Psoas muscle (tissue), 8 donors: Measurements from ENCODE around the gene ZBTB6. TPM values are rescaled to one million over a fixed set of nuclear protein-coding genes. Genes with fewer than 3 reads are reported as not detected.

Experiments used
- ATAC-seq, 4 donors: fragments of 200-7000 bp; cut with Tn5 transposase; one replicate each; pipeline ENCODE4 v1.9.1; 2020; ENCODE audit warnings: moderate library complexity in 3 of 4, mild to moderate bottlenecking in 2 of 4
- DNase-seq, 2 donors: peaks; one replicate each; pipeline ENCODE4 v3.0.0-alpha.2; 2020
- H3K27ac ChIP-seq: fragments of 200-600 bp; one replicate; pipeline ENCODE4 v1.8.0; 2022
- H3K27me3 ChIP-seq, 3 donors: fragments of 200-600 bp in 1 of 3; one replicate each; pipeline versions ENCODE4 v1.6.1 to v1.8.0; 2013 to 2022; ENCODE audit warnings: low read length in 2 of 3, mild to moderate bottlenecking in 2 of 3, moderate library complexity in 1 of 3; ENCODE audit not compliant: insufficient read depth in 3 of 3
- H3K36me3 ChIP-seq, 2 donors: fragments of 200-600 bp in 1 of 2; one replicate each; pipeline versions ENCODE4 v1.6.1 to v1.8.0; 2013 to 2022; ENCODE audit warnings: low read depth in 1 of 2, mild to moderate bottlenecking in 1 of 2, moderate library complexity in 1 of 2; ENCODE audit not compliant: insufficient read depth in 1 of 2
- H3K4me1 ChIP-seq: fragments of 200-600 bp; one replicate; pipeline ENCODE4 v1.8.0; 2022
- H3K4me3 ChIP-seq: fragments of 200-600 bp; one replicate; pipeline ENCODE4 v1.8.0; 2022; ENCODE audit warnings: mild to moderate bottlenecking
- H3K9me3 ChIP-seq: fragments of 200-600 bp; one replicate; pipeline ENCODE4 v1.8.0; 2022
- WGBS, 3 donors: extraction: QIAGEN DNeasy Blood & Tissue Kit; methylation state at CpG; one replicate each; pipeline versions ENCODE4 v1.1.6 to v1.1.7; 2013; 5-methylcytosine and 5-hydroxymethylcytosine counted together
- intact Hi-C, 2 donors: fragments of 100-400 bp; cut with DNase I; formaldehyde crosslinking; loops; one replicate each; pipeline versions ENCODE4 v1.11.0 to v1.14.2; 2022
- polyA plus RNA-seq, 3 donors: library from polyadenylated mRNA; stranded (reverse); fragments of 200-250 nt; gene quantifications; one replicate each; pipeline ENCODE4 v1.2.3, GENCODE V29; 2013
- total RNA-seq, 4 donors: library from RNA; stranded (reverse); fragmentation: NEBNext Ultra II Directional in 2 of 4; extraction: Animal tissue kit (Norgen Biotek cat#: 25700) in 2 of 4; gene quantifications; one replicate each; pipeline versions ENCODE4 v1.2.1 to v1.2.4, GENCODE V29; 2021 to 2023
- TF ChIP-seq, protein P1 (sequence below): fragments of 200-600 bp; IDR thresholded peaks from one replicate; pipeline ENCODE4 v1.8.0; 2022; ENCODE audit warnings: antibody characterized with exemption
- donor health status: healthy with polysubstance abuse.
- donor health status: DM: no; HTN: no; CAD: no; lungs with moderate emphysema.
- donor health status: Bipolar disorder and iron deficiency.
- donor health status: healthy.
- donor health status: DM: yes; HTN: yes; CAD: no.
- donor health status: DM: no; HTN: no; CAD: no.
- donor health status: DM: no; HTN: no; CAD: no.
- donor health status: DM: yes; HTN: yes; CAD: no.

ZBTB6 gene
- total and polyA plus RNA-seq, 7 donors, result 3.9 to 12.6 (median 6.2) TPM

GRCh38 chr9:122951056-122951455, 37.9 kb upstream of the ZBTB6 start:
- TF ChIP-seq, protein P1, sequence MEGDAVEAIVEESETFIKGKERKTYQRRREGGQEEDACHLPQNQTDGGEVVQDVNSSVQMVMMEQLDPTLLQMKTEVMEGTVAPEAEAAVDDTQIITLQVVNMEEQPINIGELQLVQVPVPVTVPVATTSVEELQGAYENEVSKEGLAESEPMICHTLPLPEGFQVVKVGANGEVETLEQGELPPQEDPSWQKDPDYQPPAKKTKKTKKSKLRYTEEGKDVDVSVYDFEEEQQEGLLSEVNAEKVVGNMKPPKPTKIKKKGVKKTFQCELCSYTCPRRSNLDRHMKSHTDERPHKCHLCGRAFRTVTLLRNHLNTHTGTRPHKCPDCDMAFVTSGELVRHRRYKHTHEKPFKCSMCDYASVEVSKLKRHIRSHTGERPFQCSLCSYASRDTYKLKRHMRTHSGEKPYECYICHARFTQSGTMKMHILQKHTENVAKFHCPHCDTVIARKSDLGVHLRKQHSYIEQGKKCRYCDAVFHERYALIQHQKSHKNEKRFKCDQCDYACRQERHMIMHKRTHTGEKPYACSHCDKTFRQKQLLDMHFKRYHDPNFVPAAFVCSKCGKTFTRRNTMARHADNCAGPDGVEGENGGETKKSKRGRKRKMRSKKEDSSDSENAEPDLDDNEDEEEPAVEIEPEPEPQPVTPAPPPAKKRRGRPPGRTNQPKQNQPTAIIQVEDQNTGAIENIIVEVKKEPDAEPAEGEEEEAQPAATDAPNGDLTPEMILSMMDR, result no peak
- Histone ChIP-seq H3K4me3 (no peak overlapping the region), H3K27ac (no peak overlapping the region), H3K4me1 (peaks cover 6% of the 10 kb centered on the region), H3K27me3 (no peaks in the 10 kb centered on the region), H3K9me3 (no peaks in the 10 kb centered on the region), H3K36me3 (peaks cover 0 to under 1% of the 10 kb centered on the region in 2 donors)
- intact Hi-C loops, result no loop called here
- DNase-seq, result no peak
- 87 to 95% (median 93%) methylated on average over 1 of the region's 1 CpG for WGBS, 3 donors
- no peak for ATAC-seq

DNA sequence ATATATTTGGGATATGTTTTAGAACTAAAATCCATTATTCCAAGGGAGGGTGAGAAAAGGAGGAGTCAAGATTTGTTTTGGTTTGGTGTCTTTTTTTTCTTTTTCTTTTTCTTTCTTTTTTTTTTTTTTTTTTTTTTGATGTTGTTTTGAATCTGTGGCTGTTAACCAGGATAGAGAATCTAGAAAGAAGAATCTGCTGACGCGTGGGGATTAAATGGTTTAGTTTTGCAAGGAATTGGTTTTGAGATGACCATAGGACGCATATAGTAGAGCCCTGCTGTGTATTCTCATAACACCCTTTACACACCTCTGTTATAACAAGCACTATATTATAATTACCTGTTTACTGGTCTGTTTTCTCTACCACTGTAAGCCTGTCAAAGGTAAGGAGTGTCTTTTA, 37.1 kb upstream of the ZBTB6 start:
- H3K27ac ChIP-seq, result no peak overlapping the region

GRCh38 chr9:122949696-122950095, 36.6 kb upstream of the ZBTB6 start:
- WGBS, 3 donors, result 97 to 98% (median 97%) methylated on average over 1 of the region's 1 CpG
- Histone ChIP-seq H3K27ac (no peak overlapping the region), H3K27me3 (no peaks in the 10 kb centered on the region), H3K36me3 (peaks cover 0 to 4% of the 10 kb centered on the region in 2 donors), H3K4me3 (no peak overlapping the region), H3K4me1 (peaks cover 12% of the 10 kb centered on the region), H3K9me3 (no peaks in the 10 kb centered on the region)
- intact Hi-C loops, result no loop called here
- DNase-seq, result no peak
- TF ChIP-seq, protein P1, result no peak
- ATAC-seq, result no peak

More for the DNA sequence above, 37.1 kb upstream of the ZBTB6 start:
- ATAC-seq (no peak), DNase-seq (no peak)
- 89 to 97% (median 90%) methylated on average over 3 of the region's 3 CpGs for WGBS, 3 donors
- intact Hi-C loops, result no loop called here
- H3K4me3 ChIP-seq, result no peak overlapping the region
- no peaks in the 10 kb centered on the region for H3K9me3 ChIP-seq
- TF ChIP-seq, protein P1, result no peak
- no peaks in the 10 kb centered on the region for H3K27me3 ChIP-seq
- H3K4me1 ChIP-seq, result peaks cover 12% of the 10 kb centered on the region
- peaks cover 0 to 4% of the 10 kb centered on the region in 2 donors for H3K36me3 ChIP-seq

DNA sequence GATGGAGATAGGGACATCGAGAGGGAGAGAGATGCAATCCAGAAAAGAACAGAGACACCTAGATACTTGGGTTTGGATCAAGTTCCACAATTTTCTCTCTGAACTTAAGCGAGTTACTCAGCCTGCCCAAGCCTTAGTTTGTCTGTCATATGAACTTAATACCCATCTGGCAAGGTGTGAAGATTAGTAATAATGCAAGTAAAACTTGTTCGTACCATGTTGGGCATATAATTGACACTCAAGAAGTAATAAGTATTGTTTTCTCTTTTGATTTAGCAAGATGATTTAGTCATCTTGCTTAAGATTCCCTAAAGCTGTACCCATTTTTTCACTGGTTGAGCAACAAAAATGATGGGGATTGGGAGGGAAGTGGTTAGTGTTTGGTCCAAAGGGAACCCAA, 35.2 kb upstream of the ZBTB6 start:
- Histone ChIP-seq H3K4me3 (no peak overlapping the region), H3K4me1 (peaks cover 12% of the 10 kb centered on the region), H3K27me3 (no peaks in the 10 kb centered on the region), H3K27ac (no peak overlapping the region), H3K36me3 (peaks cover 0 to 8% of the 10 kb centered on the region in 2 donors), H3K9me3 (no peaks in the 10 kb centered on the region)
- WGBS, 3 donors, result 82 to 95% (median 86%) methylated on average over 3 of the region's 3 CpGs
- TF ChIP-seq, protein P1, result no peak
- DNase-seq (no peak), ATAC-seq (no peak)
- intact Hi-C loops, result no loop called here

GRCh38 chr9:122946461-122947005, 33.4 kb upstream of the ZBTB6 start:
- WGBS, 3 donors, result 56 to 62% (median 60%) methylated on average over 1 of the region's 1 CpG
- TF ChIP-seq, protein P1, result no peak
- peaks cover 0 to 8% of the 10 kb centered on the region in 2 donors for H3K36me3 ChIP-seq
- no peaks in the 10 kb centered on the region for H3K27me3 ChIP-seq
- DNase-seq (no peak), ATAC-seq (no peak)
- H3K27ac ChIP-seq, result no peak overlapping the region
- H3K9me3 ChIP-seq, result no peaks in the 10 kb centered on the region
- no peak overlapping the region for H3K4me3 ChIP-seq
- intact Hi-C loops, result no loop called here
- H3K4me1 ChIP-seq, result peaks cover 27% of the 10 kb centered on the region
